ENCODE results near the gene NEDD4L. TPM values are rescaled to one million over a fixed set of nuclear protein-coding genes. Genes with fewer than 3 reads are reported as not detected.

The NEDD4L gene
- total RNA-seq, 1 donor from 2014 or later = 95.9 TPM

- DNase-seq (ENCODE audit: low read depth) = peak; percentile 87
- TF ChIP-seq, protein P1, sequence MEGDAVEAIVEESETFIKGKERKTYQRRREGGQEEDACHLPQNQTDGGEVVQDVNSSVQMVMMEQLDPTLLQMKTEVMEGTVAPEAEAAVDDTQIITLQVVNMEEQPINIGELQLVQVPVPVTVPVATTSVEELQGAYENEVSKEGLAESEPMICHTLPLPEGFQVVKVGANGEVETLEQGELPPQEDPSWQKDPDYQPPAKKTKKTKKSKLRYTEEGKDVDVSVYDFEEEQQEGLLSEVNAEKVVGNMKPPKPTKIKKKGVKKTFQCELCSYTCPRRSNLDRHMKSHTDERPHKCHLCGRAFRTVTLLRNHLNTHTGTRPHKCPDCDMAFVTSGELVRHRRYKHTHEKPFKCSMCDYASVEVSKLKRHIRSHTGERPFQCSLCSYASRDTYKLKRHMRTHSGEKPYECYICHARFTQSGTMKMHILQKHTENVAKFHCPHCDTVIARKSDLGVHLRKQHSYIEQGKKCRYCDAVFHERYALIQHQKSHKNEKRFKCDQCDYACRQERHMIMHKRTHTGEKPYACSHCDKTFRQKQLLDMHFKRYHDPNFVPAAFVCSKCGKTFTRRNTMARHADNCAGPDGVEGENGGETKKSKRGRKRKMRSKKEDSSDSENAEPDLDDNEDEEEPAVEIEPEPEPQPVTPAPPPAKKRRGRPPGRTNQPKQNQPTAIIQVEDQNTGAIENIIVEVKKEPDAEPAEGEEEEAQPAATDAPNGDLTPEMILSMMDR (conservative IDR thresholded peaks at IDR 0.05; ENCODE audit: low read depth, low read length) = no peak
- no peak overlapping the region for H3K4me3 ChIP-seq (ENCODE audit: low read depth, low read length)
Measured at GRCh38 chr18:58230438-58231179, 186.6 kb downstream of the NEDD4L start.

DNA sequence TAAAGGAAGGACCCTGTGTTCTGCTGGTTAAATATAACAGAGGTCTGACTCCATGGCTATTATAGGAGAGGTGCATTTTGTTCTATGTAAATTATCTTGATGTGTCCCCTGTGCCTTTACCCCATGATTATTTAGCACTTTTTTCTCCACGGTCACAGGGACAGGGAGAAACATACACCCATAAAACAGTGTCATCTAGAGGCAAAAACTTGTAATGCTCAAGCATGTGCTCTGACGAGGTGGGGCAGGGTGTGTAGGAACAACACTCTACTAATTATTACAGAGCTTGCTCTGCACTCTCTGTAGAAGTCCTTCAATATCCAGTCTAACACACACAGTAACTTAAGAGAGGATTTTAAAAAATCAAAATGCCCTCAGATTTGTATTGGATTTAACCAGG, 187.9 kb downstream of the NEDD4L start:
- TF ChIP-seq, protein P1 (conservative IDR thresholded peaks at IDR 0.05; ENCODE audit: low read depth, low read length) = peak; percentile 64
- H3K4me3 ChIP-seq (ENCODE audit: low read depth, low read length) = no peak overlapping the region
- no peak for DNase-seq (ENCODE audit: low read depth)

DNA sequence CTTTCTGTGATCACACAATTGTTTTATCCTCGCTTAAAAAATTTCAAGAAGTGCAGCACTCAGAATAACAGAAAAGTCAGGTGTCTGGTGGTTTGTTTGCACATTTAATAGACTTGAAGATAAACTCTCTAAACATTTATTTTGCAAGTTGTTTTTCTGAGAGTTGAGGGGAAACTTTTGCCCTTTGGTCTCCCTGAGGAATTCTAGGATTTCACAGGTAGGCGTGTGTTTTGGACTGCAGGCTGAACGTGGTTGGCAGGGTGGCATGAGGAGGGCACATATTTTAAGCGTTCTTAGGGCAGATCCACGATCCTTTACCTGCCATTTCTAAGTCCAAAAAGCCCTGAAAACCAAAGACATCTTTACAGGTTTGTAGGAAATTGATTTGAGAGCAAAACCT, 188.6 kb downstream of the NEDD4L start:
- DNase-seq (ENCODE audit: low read depth) = no peak
- TF ChIP-seq, protein P1 (conservative IDR thresholded peaks at IDR 0.05; ENCODE audit: low read depth, low read length) = no peak
- H3K4me3 ChIP-seq (ENCODE audit: low read depth, low read length) = no peak overlapping the region

GRCh38 chr18:58234359-58234741, 190.3 kb downstream of the NEDD4L start:
- DNase-seq (ENCODE audit: low read depth) = no peak
- no peak overlapping the region for H3K4me3 ChIP-seq (ENCODE audit: low read depth, low read length)
- TF ChIP-seq, protein P1 (conservative IDR thresholded peaks at IDR 0.05; ENCODE audit: low read depth, low read length) = no peak

DNA sequence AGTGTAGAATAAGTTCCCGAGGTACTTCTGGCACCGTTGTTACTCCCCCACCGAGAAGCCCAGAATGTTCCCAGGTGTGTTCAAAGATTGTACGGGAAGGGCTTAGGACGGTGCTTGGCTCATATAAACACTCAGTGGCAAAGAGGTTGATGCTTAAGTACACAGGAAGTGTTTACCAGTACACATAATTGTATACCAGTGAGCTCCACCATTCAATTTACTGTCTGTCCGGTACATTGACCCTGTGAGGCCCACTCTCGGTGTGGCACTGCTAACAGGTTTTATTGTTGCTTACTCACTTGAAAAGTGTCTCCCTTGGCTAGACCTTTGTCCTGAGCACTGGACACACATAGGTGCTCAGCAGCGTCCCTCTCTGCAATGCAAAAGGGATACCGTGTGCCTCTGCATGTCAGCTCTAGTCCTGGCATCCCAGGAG, 191.0 kb downstream of the NEDD4L start:
- no peak for DNase-seq (ENCODE audit: low read depth)
- TF ChIP-seq, protein P1 (conservative IDR thresholded peaks at IDR 0.05; ENCODE audit: low read depth, low read length) = no peak
- H3K4me3 ChIP-seq (ENCODE audit: low read depth, low read length) = no peak overlapping the region

- no peak overlapping the region for H3K4me3 ChIP-seq (ENCODE audit: low read depth, low read length)
- TF ChIP-seq, protein P1 (conservative IDR thresholded peaks at IDR 0.05; ENCODE audit: low read depth, low read length) = no peak
- DNase-seq (ENCODE audit: low read depth) = no peak
Measured at GRCh38 chr18:58239879-58240278, 195.9 kb downstream of the NEDD4L start.

All from epithelial cell of proximal tubule (primary cell).